ENCODE results near the gene LAD1. TPM values are rescaled to one million over a fixed set of nuclear protein-coding genes. Genes with fewer than 3 reads are reported as not detected.

LAD1 gene
- total and polyA plus RNA-seq, 7 experiments from 2014 or later, result 0.89 TPM; not detected in 6

- H3K27ac ChIP-seq (ENCODE audit: low read depth, low read length), result no peak overlapping the region
- Mint-ChIP-seq H3K27me3 (peaks cover 0 to 11% (median 6%) of the 10 kb centered on the region in 5 donors), H3K9me3 (peaks cover 0 to 1% (median 0%) of the 10 kb centered on the region in 11 donors), H3K4me3 (no peak overlapping the region), H3K36me3 (no peaks in the 10 kb centered on the region), H3K27ac (no peak overlapping the region), H3K4me1 (peaks cover 0 to 2% (median 0%) of the 10 kb centered on the region in 7 donors)
- CTCF ChIA-PET, result no interaction called here
- intact Hi-C loops (cut with micrococcal nuclease), result no loop called here
- H3K27me3 ChIP-seq (ENCODE audit: control insufficient read depth in 2 of 2, insufficient read depth in 2 of 2, low read length in 2 of 2), result no peaks in the 10 kb centered on the region
- DNase-seq (no peak), ATAC-seq (no peak)
- POLR2A ChIA-PET, result no interaction called here
- no peak overlapping the region for H3K4me3 ChIP-seq (ENCODE audit: low read length)
- H3K9me3 ChIP-seq (ENCODE audit: control insufficient read depth in 2 of 3, low read length in 3 of 3), result no peaks in the 10 kb centered on the region
- no peaks in the 10 kb centered on the region for H3K4me1 ChIP-seq (ENCODE audit: control insufficient read depth in 2 of 2, insufficient read depth in 2 of 2, low read length in 2 of 2)
- H3K36me3 ChIP-seq (ENCODE audit: control insufficient read depth in 2 of 3, insufficient read depth in 3 of 3, low read length in 3 of 3), result no peaks in the 10 kb centered on the region
These were observed 19.3 kb downstream of the LAD1 start for GRCh38 chr1:201379733-201380242.

- H3K36me3 Mint-ChIP-seq, result no peaks in the 10 kb centered on the region
- Histone ChIP-seq H3K4me3 (ENCODE audit: low read length) (no peak overlapping the region), H3K9me3 (ENCODE audit: control insufficient read depth in 2 of 3, low read length in 3 of 3) (no peaks in the 10 kb centered on the region), H3K27ac (ENCODE audit: low read depth, low read length) (no peak overlapping the region), H3K27me3 (ENCODE audit: control insufficient read depth in 2 of 2, insufficient read depth in 2 of 2, low read length in 2 of 2) (no peaks in the 10 kb centered on the region), H3K36me3 (ENCODE audit: control insufficient read depth in 2 of 3, insufficient read depth in 3 of 3, low read length in 3 of 3) (no peaks in the 10 kb centered on the region), H3K4me1 (ENCODE audit: control insufficient read depth in 2 of 2, insufficient read depth in 2 of 2, low read length in 2 of 2) (no peaks in the 10 kb centered on the region)
- no peak for DNase-seq
- no peak for ATAC-seq
- CTCF ChIA-PET, result no interaction called here
- peaks cover 0 to 15% (median 2%) of the 10 kb centered on the region in 5 donors for H3K27me3 Mint-ChIP-seq
- peaks cover 0 to 2% (median 0%) of the 10 kb centered on the region in 7 donors for H3K4me1 Mint-ChIP-seq
- intact Hi-C loops (cut with micrococcal nuclease), result no loop called here
- POLR2A ChIA-PET, result no interaction called here
- H3K4me3 Mint-ChIP-seq, result no peak overlapping the region
- H3K9me3 Mint-ChIP-seq, result peaks cover 0 to under 1% (median 0%) of the 10 kb centered on the region in 11 donors
- H3K27ac Mint-ChIP-seq, result no peak overlapping the region
These were observed 20.3 kb downstream of the LAD1 start for GRCh38 chr1:201378804-201379203.

- H3K4me3 ChIP-seq (ENCODE audit: low read length), result no peak within 1 kb of the TSS
- no peaks in the 10 kb centered on the region for H3K27me3 ChIP-seq (ENCODE audit: control insufficient read depth in 2 of 2, insufficient read depth in 2 of 2, low read length in 2 of 2)
- Mint-ChIP-seq H3K27me3 (peaks cover 0 to 18% (median 7%) of the 10 kb centered on the region in 5 donors), H3K4me3 (no peak within 1 kb of the TSS), H3K9me3 (no peaks in the 10 kb centered on the region), H3K36me3 (no peaks in the 10 kb centered on the region), H3K4me1 (peaks cover 0 to 2% (median 0%) of the 10 kb centered on the region in 7 donors), H3K27ac (no peak within 1 kb of the TSS)
- DNase-seq (no peak), ATAC-seq (no peak)
- no peaks in the 10 kb centered on the region for H3K36me3 ChIP-seq (ENCODE audit: control insufficient read depth in 2 of 3, insufficient read depth in 3 of 3, low read length in 3 of 3)
- intact Hi-C loops (cut with micrococcal nuclease), result no loop called here
- no peak within 1 kb of the TSS for H3K27ac ChIP-seq (ENCODE audit: low read depth, low read length)
- ChIA-PET CTCF (no interaction called here), POLR2A (no interaction called here)
- H3K4me1 ChIP-seq (ENCODE audit: control insufficient read depth in 2 of 2, insufficient read depth in 2 of 2, low read length in 2 of 2), result no peaks in the 10 kb centered on the region
- H3K9me3 ChIP-seq (ENCODE audit: control insufficient read depth in 2 of 3, low read length in 3 of 3), result no peaks in the 10 kb centered on the region
These were observed 21.5 kb downstream of the LAD1 start, which contains the start of gene TNNT2 for GRCh38 chr1:201377611-201378092. Gene TNNT2 (minus strand): TSS chr1:201377680. CDS start chr1:201373254, 4,426 bp downstream.

GRCh38 chr1:201376464-201377374 lies 22.4 kb downstream of the LAD1 start:
- no peaks in the 10 kb centered on the region for H3K4me1 ChIP-seq (ENCODE audit: control insufficient read depth in 2 of 2, insufficient read depth in 2 of 2, low read length in 2 of 2)
- POLR2A ChIA-PET, result no interaction called here
- H3K27me3 ChIP-seq (ENCODE audit: control insufficient read depth in 2 of 2, insufficient read depth in 2 of 2, low read length in 2 of 2), result no peaks in the 10 kb centered on the region
- no peak overlapping the region for H3K27ac ChIP-seq (ENCODE audit: low read depth, low read length)
- no peaks in the 10 kb centered on the region for H3K9me3 ChIP-seq (ENCODE audit: control insufficient read depth in 2 of 3, low read length in 3 of 3)
- CTCF ChIA-PET, result no interaction called here
- no peaks in the 10 kb centered on the region for H3K9me3 Mint-ChIP-seq
- DNase-seq (no peak), ATAC-seq (no peak)
- peaks cover 0 to 24% (median 7%) of the 10 kb centered on the region in 5 donors for H3K27me3 Mint-ChIP-seq
- H3K36me3 Mint-ChIP-seq, result no peaks in the 10 kb centered on the region
- intact Hi-C loops (cut with micrococcal nuclease), result no loop called here
- H3K27ac Mint-ChIP-seq, result no peak overlapping the region
- H3K4me3 Mint-ChIP-seq, result no peak overlapping the region
- no peak overlapping the region for H3K4me3 ChIP-seq (ENCODE audit: low read length)
- H3K36me3 ChIP-seq (ENCODE audit: control insufficient read depth in 2 of 3, insufficient read depth in 3 of 3, low read length in 3 of 3), result no peaks in the 10 kb centered on the region
- peaks cover 0 to 2% (median 0%) of the 10 kb centered on the region in 7 donors for H3K4me1 Mint-ChIP-seq

GRCh38 chr1:201376107-201376463 lies 23.0 kb downstream of the LAD1 start:
- Mint-ChIP-seq H3K27me3 (peaks cover 0 to 24% (median 7%) of the 10 kb centered on the region in 5 donors), H3K9me3 (no peaks in the 10 kb centered on the region), H3K4me1 (peaks cover 0 to 2% (median 0%) of the 10 kb centered on the region in 7 donors), H3K27ac (no peak overlapping the region), H3K4me3 (no peak overlapping the region), H3K36me3 (no peaks in the 10 kb centered on the region)
- H3K27ac ChIP-seq (ENCODE audit: low read depth, low read length), result no peak overlapping the region
- H3K36me3 ChIP-seq (ENCODE audit: control insufficient read depth in 2 of 3, insufficient read depth in 3 of 3, low read length in 3 of 3), result no peaks in the 10 kb centered on the region
- DNase-seq (no peak), ATAC-seq (no peak)
- no peaks in the 10 kb centered on the region for H3K27me3 ChIP-seq (ENCODE audit: control insufficient read depth in 2 of 2, insufficient read depth in 2 of 2, low read length in 2 of 2)
- no peaks in the 10 kb centered on the region for H3K4me1 ChIP-seq (ENCODE audit: control insufficient read depth in 2 of 2, insufficient read depth in 2 of 2, low read length in 2 of 2)
- intact Hi-C loops (cut with micrococcal nuclease), result no loop called here
- H3K4me3 ChIP-seq (ENCODE audit: low read length), result no peak overlapping the region
- POLR2A ChIA-PET, result no interaction called here
- CTCF ChIA-PET, result no interaction called here
- H3K9me3 ChIP-seq (ENCODE audit: control insufficient read depth in 2 of 3, low read length in 3 of 3), result no peaks in the 10 kb centered on the region

- no peaks in the 10 kb centered on the region for H3K36me3 Mint-ChIP-seq
- ChIA-PET POLR2A (no interaction called here), CTCF (no interaction called here)
- DNase-seq, result no peak
- Histone ChIP-seq H3K27ac (ENCODE audit: low read depth, low read length) (no peak overlapping the region), H3K36me3 (ENCODE audit: control insufficient read depth in 2 of 3, insufficient read depth in 3 of 3, low read length in 3 of 3) (no peaks in the 10 kb centered on the region), H3K9me3 (ENCODE audit: control insufficient read depth in 2 of 3, low read length in 3 of 3) (no peaks in the 10 kb centered on the region), H3K4me1 (ENCODE audit: control insufficient read depth in 2 of 2, insufficient read depth in 2 of 2, low read length in 2 of 2) (no peaks in the 10 kb centered on the region), H3K4me3 (ENCODE audit: low read length) (no peak overlapping the region), H3K27me3 (ENCODE audit: control insufficient read depth in 2 of 2, insufficient read depth in 2 of 2, low read length in 2 of 2) (no peaks in the 10 kb centered on the region)
- no peaks in the 10 kb centered on the region for H3K9me3 Mint-ChIP-seq
- H3K27ac Mint-ChIP-seq, result no peak overlapping the region
- peaks cover 0 to 2% (median 0%) of the 10 kb centered on the region in 7 donors for H3K4me1 Mint-ChIP-seq
- no peak overlapping the region for H3K4me3 Mint-ChIP-seq
- no peak for ATAC-seq
- intact Hi-C loops (cut with micrococcal nuclease), result no loop called here
- peaks cover 0 to 26% (median 7%) of the 10 kb centered on the region in 5 donors for H3K27me3 Mint-ChIP-seq
These were observed 24.0 kb downstream of the LAD1 start for GRCh38 chr1:201375169-201375568.

Data from naive thymus-derived CD4-positive, alpha-beta T cell (primary cell).